ENCODE results near the gene CTAGE9.

DNA sequence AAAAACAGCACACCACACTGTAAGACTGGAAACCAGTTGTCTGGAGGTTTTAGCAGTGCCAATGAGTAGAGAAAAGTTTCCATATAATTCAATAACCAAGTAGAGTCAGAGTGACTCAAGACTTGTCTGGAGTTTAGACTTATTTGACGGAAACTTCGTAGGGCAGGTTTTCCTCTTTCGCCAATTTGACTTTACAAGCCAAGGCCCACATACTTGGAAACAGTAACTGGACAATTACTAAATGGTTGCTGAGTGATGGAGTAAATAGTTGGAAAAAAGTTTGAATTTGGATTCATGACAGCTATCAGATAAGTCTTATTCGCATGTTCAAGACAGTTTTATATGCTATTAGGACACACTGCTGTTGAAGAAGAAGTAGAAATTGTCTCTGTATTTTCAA is 48.1 kb upstream of the CTAGE9 start:
- TF ChIP-seq POLR2A (IDR thresholded peaks at IDR 0.05; ENCODE audit: low read length) = no peak
- TF ChIP-seq GATA1 (IDR thresholded peaks at IDR 0.05; ENCODE audit: low read depth, low read length) = no peak

Data from erythroblast (primary cell).